ENCODE results near the gene PFKFB3.

- TF ChIP-seq ZNF8 (CRISPR knock-in tag; IDR thresholded peaks at IDR 0.05), result no peak
- no peak for TF ChIP-seq ZC3H10 (CRISPR knock-in tag; IDR thresholded peaks at IDR 0.05)
- TF ChIP-seq RARB (CRISPR knock-in tag; IDR thresholded peaks at IDR 0.05), result no peak
- TF ChIP-seq CREB5 (CRISPR knock-in tag; IDR thresholded peaks at IDR 0.05; ENCODE audit: low read depth), result no peak
- no peak for TF ChIP-seq ARNTL (CRISPR knock-in tag; IDR thresholded peaks at IDR 0.05; ENCODE audit: borderline replicate concordance, low read depth)
- TF ChIP-seq ZFP30 (CRISPR knock-in tag; IDR thresholded peaks at IDR 0.05), result no peak
- no peak for TF ChIP-seq PATZ1 (CRISPR knock-in tag; IDR thresholded peaks at IDR 0.05; ENCODE audit: borderline replicate concordance)
- no peak for TF ChIP-seq OSR1 (CRISPR knock-in tag; IDR thresholded peaks at IDR 0.05)
Observed at GRCh38 chr10:6240254-6240653, 37.5 kb downstream of the PFKFB3 start.

All from SK-N-SH treated with all-trans-retinoic acid at 6 μM for 48 hours (cell line).